ENCODE results near the gene BCAS2. TPM values are rescaled to one million over a fixed set of nuclear protein-coding genes. Genes with fewer than 3 reads are reported as not detected.
"Not testable (repeated sequence)": the region's sequence is repeated elsewhere in the genome, so short reads cannot be mapped to it uniquely, and the experiment has no call there.

Gene BCAS2
- polyA plus RNA-seq, 5 donors = 43.5 to 61.1 (median 45.7) TPM

GRCh38 chr1:114562978-114563510 lies 18.4 kb downstream of the BCAS2 start:
- DNase-seq = not testable (repeated sequence)

GRCh38 chr1:114561333-114561732 lies 20.1 kb downstream of the BCAS2 start:
- no peak for DNase-seq

GRCh38 chr1:114559356-114559755 lies 22.1 kb downstream of the BCAS2 start:
- no peak for DNase-seq

DNA sequence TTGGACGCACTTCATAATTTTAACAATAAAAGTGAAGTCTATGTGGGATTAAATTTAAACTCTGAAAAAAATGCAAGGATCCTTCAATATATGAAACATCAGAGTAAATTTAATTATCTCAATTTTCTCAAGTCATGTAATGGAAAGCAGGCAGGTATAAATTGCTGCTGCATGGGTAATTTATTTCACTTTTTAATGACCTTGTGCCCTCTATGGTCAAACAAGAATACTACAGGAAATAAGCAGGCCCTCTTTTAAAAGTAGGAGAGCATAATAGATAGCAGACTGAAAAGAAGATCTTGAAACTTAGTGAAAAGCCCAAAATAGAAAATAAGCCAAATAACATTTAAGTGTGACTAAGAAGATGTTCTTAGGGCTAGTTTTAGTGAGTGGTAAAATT lies 22.9 kb downstream of the BCAS2 start:
- DNase-seq = no peak

DNA sequence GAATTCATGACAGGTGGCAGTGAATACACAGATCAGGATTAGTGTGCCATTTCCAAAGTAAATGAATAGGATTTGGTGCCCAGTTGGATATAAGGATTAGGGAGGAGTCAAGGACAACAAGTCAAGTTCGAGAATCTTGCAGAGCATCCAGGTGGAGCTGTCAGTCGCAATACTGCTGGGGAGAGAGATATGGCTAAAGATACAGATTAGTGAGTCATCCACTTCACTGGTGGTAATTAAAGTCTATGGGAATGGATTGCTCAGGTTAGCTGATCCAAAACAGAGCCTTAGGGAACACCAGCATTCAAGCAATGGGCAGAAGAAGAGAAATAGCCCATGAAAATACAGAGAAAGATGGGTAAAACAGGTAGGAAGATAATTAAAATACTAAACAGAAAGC lies 26.8 kb downstream of the BCAS2 start:
- no peak for DNase-seq

DNA sequence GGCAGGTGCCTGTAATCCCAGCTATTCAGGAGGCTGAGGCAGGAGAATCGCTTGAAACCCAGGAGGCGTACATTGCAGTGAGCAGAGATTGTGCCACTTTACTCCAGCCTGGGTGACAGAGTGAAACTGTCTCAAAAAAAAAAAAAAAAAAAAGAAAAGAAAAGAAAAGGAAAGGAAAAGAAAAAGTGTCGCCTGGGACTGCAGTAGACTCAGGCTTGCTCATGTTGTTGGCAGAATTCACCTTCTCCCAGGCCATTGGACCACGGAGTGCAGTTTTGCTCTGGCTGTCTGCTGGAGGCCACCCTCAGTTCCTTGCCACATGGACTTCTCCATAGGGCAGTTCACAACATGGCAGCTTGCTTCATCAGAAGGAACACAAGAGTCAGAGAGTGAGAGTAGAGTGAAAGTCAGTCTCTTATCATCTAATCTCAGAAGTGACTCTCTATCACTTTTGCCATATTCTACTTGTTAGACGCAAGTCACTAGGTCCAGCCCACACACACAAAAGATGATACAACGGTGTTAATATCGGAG lies 29.2 kb downstream of the BCAS2 start:
- DNase-seq = no peak

- no peak for DNase-seq
These were observed 30.0 kb downstream of the BCAS2 start for GRCh38 chr1:114551400-114551799.

- DNase-seq = no peak
These were observed 31.1 kb downstream of the BCAS2 start for GRCh38 chr1:114550336-114550735.

DNA sequence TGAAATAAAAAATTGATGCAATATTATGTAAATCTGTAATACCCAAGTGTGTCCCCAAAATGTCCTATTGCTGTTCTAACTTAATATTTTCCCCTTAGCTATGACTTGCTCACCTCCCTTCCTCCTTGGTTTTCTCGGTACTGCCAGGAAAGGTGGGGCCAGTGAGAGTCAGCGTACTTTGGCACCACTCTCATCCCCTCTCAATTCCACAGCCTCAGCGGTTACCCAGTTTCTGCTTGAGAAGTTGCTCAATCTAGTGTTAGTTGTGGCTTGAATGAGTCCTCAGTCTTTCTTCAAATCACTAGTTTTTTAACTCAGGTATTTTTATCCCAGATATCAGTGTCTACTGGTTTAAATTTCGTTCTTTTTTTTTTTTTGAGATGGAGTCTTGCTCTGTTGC lies 32.3 kb downstream of the BCAS2 start:
- DNase-seq = no peak

DNA sequence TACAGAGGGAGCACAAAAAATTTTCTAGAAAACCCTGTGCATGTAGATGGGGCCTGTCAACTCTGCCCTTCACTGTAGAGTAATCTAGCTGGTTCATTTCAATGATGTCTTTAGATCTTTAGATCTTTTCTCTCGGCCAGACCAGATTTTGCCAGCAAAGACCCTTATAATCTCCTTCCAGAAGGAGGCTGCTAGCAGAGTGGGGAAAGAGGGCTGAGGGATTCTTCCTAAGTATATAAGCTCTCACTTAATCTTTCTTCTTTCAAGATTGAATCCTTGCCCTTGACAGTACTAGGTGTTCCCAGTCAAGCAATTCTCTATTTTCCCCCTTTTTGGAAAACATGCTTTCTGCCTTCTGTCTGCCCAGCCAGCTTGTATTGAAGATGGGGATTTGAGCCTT lies 34.3 kb downstream of the BCAS2 start:
- DNase-seq = no peak

DNA sequence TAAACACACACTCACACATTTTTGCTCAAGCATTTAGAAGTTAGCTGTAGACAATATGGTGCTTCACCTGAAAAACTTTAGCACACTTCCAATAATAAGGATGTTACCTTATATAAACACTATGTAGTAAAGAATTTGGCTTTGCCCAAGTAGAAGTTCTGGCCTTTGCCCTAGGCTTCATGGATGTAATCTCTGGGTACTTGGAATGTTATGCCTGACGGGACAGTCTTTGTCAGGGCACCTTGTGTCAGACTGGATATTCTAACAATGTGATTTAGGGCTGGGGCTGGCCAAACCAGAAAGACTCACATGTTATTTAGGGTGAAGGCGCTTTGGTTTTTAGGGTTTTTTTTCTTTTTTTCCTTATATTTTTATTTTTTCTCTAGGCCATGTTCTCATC lies 35.6 kb downstream of the BCAS2 start:
- DNase-seq = no peak

DNA sequence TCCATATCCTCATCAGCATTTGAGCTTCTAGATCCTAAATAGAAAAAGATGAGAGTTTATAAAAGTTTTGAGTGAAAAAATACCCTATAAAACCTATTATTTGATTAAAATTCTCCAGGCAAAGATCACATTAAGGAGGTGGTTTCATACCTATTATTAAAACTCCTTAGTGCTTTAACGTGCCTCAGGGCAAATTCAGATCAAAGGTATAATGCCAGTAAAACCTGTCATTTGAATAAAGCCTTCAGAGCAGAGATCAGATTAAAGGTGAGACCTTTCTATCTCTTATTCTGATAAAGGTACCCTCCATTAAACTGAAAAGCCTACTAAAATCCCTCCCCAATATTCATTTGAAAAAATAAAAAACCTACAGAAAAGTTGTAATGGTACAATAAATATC lies 36.1 kb downstream of the BCAS2 start:
- no peak for DNase-seq

DNA sequence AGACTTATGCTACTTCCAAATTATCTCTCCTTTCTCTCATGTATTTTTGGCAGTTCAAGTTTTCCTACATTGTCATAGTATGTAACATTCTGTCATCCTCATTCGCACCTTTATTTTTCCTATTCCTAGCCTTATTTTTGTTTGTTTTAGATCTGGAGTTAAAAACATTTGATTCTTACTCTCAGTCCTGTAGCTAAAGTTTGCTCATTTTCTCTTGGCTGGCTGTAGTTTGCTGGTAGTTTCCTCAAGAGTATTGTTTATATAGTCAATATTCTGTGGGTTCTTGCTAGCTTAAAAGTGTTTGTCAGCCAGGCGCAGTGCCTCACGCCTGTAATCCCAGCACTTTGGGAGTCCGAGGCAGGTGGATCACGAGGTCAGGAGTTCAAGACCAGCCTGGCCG lies 40.6 kb downstream of the BCAS2 start:
- no peak for DNase-seq

- DNase-seq = no peak
These were observed 41.1 kb downstream of the BCAS2 start for GRCh38 chr1:114540272-114540671.

DNA sequence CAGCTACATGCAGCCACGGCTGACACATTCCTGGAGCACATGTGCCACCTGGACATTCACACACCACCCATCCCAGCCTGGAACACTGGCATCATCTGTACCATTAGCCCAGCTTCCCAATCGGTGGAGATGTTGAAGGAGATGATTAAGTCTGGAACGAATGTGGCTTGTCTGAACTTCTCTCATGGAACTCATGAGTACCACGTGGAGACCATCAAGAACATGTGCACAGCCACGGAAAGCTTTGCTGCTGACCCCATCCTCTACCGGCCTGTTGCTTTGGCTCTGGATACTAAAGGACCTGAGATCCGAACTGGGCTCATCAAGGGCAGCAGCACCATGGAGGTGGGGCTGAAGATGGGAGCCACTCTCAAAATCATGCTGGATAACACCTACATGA lies 45.4 kb downstream of the BCAS2 start:
- DNase-seq = no peak

- DNase-seq = no peak
These were observed 46.0 kb downstream of the BCAS2 start for GRCh38 chr1:114535401-114535800.

DNA sequence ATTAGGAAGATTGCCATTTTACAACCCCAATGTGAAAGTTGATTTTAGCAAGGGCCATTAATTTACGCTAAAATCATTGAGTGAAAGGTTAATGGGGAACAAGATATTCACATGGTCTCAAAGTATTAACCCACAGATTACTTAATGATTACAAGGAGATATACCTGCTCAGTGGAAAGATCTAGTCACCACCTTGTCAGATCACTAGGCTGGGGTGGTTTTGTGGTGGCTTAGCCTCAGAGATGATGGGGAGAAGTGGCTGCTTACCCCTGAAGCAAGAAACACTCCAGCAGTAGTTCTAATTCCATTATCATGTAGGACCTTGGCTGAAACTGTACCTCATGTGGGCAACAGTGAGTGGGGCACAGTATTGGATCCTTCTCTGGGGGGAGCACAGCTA lies 50.3 kb downstream of the BCAS2 start:
- DNase-seq = no peak

DNA sequence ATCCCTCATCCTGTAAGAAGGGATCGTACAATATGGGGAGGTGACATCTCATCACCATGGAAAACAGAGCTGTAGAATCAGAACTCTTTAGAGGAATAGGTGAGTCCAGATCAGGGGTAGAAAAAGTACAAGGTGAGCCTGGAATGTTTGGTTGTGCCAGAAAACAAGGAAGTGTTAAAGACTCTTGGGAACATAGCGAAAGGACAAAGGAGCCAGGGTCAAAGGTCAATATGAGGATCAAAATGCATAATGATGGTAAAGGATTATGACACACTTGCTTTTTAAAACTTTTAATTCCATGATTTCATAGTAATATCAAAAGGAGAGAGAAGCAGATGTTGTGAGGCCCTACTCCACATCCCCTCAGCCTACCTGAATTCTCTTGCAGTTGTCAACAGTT lies 51.2 kb downstream of the BCAS2 start:
- DNase-seq = no peak

GRCh38 chr1:114524944-114525343 lies 56.5 kb downstream of the BCAS2 start:
- no peak for DNase-seq

- no peak for DNase-seq
These were observed 59.2 kb downstream of the BCAS2 start for GRCh38 chr1:114522264-114522575.

DNA sequence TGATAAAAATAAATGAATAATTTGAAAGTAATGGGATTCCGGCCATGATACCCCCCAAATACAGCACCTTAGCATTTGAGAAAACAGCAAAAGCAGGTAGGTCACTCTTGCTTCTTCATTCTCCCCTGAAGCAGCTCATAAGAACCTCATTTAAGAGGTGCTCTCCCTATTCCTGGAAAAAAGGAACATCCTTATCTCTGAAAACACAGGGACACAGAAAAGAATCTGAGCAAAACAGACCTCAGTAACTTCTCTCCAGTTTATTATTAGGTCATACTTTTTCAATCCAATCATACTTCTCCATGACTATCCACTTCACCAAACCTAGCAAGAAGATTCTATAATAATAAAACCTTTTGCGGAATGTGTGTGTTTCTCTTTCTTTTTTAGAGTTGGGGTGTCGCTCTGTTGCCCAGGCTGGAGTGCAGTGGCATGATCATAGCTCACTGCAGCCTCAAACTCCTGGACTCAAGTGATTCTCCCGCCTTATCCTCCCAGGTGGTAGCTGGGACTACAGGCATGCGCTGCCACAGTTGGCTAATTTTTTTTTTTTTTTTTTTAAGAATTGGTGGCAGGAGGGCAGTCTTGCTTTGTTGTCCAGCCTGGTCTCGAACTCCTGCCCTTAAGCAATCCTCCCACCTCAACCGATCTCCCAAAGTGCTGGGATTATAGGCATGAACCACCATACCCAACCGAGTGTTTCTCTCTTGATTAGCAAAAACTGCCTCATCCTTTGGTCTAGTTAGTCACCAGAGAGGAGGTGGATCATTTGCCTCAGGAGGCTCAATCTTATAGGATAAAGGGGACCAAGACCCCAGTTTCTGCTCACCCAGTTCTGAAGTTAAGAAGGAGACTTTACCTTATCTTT lies 59.8 kb downstream of the BCAS2 start:
- no peak for DNase-seq

Measured in right lung (tissue), 5 donors.